Measurements from ENCODE around the gene ZNF182.
"Not testable (repeated sequence)": the region's sequence is repeated elsewhere in the genome, so short reads cannot be mapped to it uniquely, and the experiment has no call there.

The ZNF182 gene

DNA sequence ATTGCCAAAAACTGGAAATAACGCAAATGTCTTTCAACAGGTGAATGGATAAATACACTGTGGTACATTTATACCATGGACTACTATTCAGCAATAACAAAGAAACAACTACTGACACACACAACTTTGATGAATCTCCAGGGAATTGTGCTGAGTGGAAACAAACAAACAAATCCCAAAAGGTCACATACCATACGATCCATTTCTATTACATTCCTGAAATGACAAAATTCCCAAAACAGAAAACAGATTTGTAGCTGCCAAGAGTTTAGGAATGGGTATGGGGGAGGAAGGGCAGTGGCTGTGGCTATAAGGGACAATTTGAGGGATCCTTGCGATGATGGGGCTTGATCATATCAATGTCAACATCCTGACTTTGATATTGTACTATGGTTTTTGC lies 2.5 kb downstream of the ZNF182 start:
- no peak for DNase-seq (ENCODE audit: low read depth)

DNA sequence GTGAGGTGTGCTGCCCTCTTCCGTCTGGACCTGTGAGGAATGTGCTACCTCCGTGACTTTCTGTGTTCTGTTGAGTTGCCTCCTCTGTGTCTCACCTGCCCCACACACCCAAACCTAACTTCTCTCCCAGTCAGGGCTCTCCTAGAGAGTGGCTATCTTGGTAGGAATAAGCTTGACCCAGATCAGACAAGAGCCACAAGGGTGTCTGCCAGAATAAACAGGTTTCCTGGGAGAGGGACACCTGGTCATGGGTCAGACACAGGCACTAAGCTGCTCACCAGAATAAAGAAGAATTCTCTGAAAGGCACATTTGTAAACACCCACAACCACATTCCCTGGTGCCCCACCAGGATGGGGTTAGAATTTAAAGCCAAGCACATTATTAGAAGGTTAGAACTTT lies 11.1 kb downstream of the ZNF182 start:
- no peak for DNase-seq (ENCODE audit: low read depth)

DNA sequence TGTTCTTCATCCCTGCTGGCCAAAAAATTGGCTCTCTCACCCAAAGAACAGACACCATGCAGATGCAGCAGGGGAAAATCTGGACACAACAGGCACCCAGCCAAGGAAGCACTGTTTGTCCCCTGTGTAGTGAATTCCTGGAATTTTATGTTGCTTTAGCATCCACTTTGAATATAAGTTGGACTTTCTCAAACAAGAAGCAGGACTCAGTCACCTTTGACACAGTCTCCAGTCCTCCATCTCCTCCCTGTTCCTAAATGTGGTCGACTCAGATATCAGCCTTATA lies 11.8 kb downstream of the ZNF182 start:
- no peak for DNase-seq (ENCODE audit: low read depth)

DNA sequence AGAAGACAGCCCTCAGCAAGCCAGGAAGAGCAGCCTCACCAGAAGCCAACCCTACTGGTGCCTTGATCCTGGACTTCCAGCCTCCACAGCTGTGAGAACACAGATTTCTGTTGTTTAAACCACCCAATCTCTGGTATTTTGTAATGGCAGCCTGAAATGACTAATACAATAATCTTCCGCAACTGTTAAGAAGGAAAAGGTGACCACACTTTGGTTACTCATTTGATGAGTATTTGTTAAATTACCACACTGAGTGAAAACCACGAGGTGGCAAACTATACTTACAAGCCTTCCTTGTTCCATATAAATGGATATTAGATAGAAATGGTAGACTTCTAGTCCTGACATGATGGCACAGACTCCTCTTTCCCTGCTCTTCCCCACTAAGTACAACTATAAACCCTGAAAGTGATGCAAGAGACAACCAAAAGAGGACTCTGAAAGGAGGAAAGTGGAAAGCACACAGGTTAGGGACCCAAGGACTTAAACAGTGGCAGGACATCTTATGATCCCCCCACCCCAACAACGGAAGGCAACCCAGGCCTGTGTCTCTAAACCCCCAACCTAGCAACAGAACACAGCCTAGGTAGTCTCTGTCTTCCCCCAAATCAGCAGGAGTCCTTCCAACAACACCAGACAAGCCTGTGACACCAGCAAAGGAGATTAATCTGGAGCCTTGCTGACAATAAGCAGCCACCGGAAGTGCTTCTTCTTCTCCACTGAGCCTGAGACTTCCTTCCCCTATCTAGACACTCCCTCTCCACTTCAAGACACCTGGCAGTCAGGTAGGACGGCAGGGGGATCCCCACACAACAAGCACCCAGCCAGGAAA lies 12.3 kb downstream of the ZNF182 start:
- DNase-seq (ENCODE audit: low read depth), result no peak

DNA sequence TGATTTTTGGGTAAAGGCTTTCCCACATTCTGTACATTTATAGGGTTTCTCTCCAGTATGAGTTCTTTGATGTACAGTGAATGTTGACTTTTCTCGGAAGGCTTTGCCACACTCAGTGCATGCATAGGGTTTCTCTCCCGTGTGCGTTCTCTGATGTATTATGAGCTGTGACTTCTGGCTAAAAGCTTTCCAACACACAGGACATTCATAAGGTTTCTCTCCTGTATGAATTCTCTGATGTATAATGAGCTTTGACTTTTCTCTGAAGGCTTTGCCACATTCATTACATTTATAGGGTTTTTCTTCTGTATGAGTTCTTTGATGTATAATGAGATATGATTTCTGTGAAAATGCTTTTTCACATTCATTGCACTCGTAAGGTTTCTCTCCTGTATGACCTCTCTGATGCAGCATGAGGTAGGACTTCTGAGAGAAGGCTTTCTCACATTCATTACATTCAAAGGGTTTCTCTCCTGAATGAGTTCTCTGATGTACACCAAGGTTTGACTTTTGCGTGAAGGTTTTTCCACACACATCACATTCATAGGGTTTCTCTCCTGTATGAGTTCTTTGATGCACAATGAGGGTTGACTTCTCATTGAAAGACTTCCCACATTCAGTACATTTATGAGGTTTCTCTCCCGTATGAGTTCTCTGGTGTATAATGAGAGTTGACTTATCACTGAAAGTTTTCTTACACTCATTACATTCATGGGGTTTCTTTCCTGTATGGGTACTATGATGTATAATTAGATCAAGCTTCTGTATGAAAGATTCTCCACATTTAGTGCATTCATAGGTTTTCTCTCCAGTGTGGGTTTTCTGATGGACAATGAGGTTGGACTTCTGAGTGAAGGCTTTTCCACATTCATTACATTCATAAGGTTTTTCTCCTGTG lies 27.3 kb downstream of the ZNF182 start:
- DNase-seq (ENCODE audit: low read depth), result no peak

DNA sequence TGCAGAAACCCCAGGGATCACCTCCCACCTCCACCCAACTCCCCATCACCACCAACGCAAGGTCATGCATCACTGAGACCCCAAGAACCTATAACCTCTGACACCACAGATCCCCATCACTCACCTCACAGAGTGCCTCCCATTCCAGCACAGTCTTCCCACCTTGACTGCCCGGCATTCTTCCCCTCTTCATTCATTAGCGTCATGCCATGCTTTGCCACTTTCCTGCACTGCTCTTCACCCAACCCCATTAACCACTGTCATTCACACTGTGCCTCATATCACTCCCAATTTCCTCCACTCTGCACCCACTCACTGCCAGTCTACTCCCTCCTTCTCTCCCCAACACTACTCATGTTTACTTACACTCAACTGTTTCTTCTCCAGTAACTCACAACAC lies 30.6 kb downstream of the ZNF182 start:
- DNase-seq (ENCODE audit: low read depth), result no peak

DNA sequence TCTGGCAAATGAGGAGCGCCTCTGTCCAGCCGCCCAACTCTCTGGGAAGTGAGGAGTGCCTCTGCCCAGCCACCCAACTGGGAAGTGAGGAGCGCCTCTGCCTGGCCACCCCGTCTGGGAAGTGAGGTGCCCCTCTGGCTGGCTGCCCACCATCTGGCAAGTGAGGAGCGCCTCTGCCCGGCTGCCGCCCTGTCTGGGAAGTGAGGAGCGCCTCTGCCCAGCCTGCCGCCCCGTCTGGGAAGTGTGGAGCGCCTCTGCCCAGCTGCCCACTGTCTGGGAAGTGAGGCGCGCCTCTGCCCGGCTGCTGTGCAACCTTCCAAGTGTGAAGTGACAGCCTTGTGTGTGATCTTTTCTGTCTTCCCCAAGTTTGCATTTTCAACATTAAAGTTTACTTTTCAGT lies 38.3 kb downstream of the ZNF182 start:
- DNase-seq (ENCODE audit: low read depth), result not testable (repeated sequence)

DNA sequence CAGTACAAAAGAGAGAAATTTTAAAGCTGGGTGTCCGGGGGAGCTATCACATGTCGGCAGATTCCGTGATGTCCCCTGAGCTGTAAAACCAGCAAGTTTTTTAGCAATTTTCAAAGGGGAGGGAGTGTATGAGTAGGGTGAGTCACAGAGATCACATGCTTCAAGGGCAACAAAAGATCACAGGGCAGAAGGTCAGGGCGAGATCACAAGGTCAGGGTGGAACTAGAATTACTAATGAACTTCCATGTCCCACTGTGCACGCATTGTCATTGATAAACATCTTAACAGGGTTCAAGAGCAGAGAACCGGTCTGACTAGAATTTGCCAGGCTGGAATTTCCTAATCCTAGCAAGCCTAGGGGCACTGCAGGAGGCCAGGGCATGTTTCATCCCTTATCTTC lies 42.0 kb downstream of the ZNF182 start:
- DNase-seq (ENCODE audit: low read depth), result not testable (repeated sequence)

DNA sequence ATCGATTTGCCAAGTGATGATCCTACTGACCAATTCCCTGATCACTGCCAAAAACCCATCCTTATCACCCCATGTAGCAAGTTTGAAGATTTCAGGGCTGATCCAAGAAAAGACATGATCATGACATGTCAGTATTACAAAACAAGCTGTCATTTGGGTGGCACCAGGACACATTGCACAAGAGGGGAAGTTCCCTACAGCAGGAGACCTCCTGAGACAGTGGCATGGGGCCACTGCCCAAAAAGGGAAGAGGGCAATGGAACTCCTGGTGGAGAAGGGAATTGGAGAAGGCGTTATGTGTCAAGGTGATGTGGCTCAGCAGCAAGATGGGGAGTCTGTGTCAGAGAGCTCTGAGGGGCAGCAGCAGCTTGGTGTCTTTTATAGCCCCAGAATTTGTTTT lies 43.4 kb downstream of the ZNF182 start:
- DNase-seq (ENCODE audit: low read depth), result no peak

DNA sequence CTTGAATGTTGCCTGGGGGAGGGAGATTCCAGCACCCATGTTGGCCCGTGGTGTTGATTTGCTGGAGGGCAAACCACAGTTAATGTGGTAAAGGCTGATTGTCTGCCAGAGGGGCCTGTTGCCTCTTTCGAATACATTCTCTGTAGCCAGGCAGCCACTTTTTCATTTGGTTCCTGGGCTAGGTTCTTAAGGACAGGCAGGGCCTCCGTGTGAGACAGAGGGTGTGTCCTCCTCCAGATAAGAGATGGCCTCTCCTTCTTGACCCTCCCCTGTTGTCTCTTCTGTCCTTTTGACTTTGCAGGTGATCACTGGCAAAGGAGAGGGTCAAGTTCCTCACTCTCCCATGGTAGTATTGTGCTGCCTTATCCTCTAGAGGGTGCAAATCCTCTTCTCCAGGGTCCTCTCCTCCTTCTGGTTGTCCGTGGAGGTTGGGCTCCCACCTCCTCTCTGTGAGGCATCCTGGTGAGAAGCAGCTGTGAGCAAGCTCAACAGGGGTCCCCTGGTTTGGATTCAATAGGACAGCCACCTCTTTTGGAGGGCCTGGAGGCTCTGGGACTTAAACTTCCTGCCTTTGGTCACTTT lies 44.9 kb downstream of the ZNF182 start:
- DNase-seq (ENCODE audit: low read depth), result no peak

DNA sequence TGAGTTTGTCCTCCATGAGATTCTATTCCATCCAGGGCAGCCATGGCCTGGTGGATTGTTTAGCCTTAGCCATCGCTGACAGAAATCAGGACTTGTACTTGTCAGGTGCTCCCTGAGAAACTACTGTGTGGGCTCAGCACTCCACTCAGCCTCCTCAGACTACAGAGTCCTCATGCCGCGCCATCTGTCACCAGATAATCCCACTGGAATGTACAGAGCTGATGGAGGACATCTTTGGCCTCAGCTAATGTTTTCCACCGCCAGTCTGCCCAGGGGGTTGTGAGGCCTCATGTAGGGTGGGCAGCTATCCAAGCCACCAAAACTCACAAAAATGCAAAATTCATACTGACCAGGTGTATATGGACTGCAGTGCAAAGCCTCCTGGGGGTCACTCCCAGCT lies 45.6 kb downstream of the ZNF182 start:
- not testable (repeated sequence) for DNase-seq (ENCODE audit: low read depth)

DNA sequence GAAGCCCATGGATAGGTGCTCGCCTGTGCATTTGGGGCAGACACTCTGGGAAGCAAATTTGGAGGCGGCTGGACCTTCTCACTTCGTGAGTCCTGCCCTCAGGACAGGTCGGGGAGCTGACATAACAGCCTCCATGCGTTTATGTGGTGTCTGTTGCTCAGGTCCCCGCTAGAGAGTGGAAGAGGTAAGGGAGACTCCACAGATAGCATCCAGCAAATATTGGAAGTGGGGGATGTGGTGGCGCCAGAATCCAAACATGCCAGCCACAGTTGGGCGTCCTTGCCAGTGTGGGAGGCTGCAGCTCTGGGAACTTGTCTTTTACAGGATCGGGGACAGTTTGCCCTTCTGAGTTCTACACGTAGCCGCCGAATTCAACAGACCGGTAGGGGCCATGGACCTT lies 47.8 kb downstream of the ZNF182 start:
- no peak for DNase-seq (ENCODE audit: low read depth)

DNA sequence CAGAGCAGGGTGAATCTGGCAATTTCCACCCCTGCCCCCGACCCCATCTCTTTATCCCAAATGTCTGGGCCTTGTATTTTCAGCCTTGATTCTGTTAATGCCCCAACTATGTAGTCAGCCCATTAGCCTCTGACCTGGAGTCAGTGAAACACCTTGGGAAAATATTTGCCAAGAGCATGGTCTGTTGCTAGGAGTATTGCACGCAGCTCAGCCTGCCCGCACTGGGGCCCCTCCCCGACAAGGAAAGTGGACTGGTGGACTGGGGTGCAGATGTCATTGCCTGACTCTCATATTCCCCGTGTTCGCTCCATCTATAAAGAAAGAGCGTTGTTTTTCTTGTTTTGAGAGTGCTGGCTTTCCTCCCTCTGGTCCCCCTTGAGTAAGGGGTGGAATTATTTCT lies 48.5 kb downstream of the ZNF182 start:
- not testable (repeated sequence) for DNase-seq (ENCODE audit: low read depth)

DNA sequence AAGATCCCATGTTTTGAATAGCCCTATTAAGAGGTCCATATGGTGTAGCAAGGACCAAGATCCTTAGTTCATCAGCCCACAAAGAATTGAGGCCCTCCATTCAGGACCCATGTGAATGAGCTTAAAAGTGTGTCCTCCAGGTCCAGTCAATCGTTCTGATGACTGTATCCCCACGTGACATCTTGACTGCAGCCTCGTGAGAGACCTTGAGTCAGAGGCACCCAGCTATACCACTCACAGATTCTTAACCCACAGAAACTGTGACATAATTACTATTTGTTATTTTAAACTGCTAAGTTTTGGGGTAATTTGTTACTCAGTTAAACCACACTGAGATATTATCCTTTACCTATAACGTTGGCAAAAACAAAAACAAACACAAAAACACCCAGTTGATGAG lies 62.4 kb downstream of the ZNF182 start:
- DNase-seq (ENCODE audit: low read depth), result no peak

DNA sequence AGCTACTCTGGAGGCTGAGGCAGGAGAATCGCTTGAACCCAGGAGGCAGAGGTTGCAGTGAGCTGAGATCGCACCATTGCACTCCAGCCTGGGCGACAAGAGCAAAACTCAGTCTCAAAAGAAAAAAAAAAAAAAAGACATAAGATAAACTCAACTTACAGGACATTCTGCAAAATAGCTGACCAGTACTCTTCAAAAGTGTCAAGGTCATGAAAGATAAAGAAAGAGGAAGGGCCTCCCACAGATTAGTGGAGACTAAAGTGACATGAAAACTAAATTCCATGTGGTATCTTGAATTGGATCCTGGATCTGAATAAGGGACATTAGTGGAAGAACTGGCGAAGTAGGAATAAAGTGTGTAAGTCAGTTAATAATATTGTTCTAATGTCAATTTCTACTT lies 63.3 kb downstream of the ZNF182 start:
- no peak for DNase-seq (ENCODE audit: low read depth)

DNA sequence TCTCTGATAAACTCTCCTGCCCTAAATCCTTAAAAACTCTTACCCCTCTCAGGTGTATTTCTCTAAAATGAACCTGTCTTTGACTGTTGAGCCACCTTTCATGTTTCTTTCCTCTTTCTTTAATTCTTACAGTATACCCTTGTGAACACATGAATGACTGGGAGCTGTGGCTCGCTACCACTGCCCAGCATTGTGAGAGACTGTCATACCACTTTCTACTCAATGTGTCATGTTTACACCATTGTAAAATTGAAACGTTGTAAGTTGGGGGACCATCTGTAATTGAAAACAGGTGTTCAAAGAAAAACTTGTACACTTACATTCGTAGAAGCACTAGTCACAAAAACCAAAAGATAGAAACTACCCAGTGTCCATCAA lies 66.9 kb downstream of the ZNF182 start:
- no peak for DNase-seq (ENCODE audit: low read depth)

DNA sequence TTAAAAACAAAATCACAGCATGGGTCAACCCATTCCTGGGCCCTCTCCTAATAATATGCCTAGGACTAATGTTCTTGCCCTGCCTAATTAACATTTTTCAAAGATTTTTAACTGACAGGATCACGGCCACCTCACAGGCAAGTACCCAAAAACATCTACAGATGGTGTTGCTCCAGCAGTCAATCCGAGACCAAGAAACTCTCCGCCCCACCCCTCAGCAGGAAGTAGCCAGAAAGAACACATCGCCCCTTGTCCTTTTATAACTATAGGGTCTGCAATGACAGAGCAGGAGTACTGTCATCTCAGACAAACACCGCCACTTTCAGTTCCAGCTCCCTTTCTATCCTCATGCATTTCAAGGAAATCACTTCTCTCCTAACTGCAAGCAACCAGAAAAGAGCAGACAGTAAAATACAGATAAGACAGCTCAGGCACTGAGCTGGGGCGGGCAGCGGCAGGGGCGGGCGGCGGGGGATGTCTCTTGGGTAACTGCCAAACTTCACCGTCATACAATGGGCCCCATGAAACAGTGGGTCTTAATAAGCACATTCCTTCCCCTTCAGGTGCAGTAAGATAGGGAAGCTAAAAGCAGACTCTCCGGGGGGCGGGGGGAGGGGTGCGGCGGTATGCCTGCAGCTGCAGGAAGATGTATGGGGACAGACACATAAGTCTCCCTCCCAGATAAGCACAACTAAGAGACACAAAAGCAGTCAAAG lies 67.4 kb downstream of the ZNF182 start:
- no peak for DNase-seq (ENCODE audit: low read depth)

DNA sequence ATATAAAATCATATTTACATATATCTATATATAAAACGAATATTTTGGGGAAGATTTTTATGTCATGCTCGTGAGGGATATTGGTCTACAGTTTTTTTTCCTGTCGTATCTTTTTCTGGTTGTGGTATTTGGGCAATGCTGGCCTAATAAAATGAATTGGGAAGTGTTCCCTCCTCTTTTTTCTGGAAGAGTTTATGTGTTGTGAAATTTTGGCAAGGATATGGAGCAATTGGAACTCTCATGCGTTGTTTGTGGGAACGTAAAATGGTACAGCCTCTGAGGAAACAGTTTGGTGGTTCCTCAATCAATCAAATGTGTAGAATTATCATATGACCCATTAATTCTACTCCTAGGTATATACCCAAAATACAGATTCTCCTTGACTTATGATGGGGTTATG lies 69.8 kb downstream of the ZNF182 start:
- no peak for DNase-seq (ENCODE audit: low read depth)

DNA sequence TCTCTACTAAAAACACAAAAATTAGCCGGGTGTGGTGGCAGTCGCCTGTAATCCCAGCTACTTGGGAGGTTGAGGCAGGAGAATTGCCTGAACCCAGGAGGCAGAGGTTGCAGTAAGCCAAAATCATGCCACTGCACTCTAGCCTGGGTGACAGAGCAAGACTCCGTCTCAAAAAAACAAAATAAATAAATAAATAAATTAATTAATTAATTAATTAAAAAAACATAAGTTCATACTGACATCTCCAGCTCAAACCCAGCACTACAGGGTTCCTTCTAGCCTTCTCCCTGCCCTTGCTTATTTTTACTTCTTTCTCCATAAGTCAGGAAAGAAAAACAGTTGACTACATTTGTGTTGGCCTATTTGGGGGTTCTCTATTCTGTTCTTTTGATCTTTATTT lies 71.8 kb downstream of the ZNF182 start:
- not testable (repeated sequence) for DNase-seq (ENCODE audit: low read depth)

DNA sequence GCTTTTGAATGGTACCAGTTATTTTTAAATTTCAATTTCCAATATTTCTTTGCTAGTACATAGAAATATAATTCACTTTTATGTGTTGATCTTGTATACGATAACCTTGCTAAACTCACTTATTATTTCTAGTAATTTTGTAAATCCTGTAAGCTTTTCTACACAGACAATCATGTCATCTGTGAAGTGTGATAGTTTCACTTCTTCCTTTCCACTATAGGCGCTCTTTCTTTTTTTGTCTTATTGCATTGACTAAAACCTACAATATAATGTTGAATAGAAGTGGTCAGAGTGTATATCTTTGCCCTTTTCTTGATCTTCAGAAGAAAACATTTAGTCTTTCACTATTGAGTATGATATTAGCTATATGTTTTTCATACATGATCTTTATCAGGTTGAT lies 76.6 kb downstream of the ZNF182 start:
- no peak for DNase-seq (ENCODE audit: low read depth)
